Measurements from ENCODE around the gene TKTL1.

DNA sequence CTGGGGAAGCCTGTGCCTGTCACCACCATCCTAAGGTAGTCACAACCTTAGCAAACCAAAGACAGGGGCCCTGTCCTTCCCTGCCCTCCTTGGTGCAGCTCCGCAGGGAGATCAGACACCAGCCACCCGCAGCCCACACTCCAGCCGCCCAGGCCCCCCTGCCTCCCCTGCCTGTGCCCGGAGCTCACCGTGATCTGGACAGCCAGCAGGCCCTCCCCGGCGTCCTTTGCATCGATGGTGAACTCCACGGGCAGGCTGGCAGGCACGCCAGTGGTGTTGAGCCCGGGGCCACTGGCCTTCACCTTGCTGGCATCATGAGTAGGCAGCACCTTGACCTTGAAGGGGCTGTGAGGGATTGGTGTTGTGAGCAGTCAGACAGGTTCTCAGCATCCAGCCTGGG lies 62.4 kb downstream of the TKTL1 start:
- TF ChIP-seq, protein P1, sequence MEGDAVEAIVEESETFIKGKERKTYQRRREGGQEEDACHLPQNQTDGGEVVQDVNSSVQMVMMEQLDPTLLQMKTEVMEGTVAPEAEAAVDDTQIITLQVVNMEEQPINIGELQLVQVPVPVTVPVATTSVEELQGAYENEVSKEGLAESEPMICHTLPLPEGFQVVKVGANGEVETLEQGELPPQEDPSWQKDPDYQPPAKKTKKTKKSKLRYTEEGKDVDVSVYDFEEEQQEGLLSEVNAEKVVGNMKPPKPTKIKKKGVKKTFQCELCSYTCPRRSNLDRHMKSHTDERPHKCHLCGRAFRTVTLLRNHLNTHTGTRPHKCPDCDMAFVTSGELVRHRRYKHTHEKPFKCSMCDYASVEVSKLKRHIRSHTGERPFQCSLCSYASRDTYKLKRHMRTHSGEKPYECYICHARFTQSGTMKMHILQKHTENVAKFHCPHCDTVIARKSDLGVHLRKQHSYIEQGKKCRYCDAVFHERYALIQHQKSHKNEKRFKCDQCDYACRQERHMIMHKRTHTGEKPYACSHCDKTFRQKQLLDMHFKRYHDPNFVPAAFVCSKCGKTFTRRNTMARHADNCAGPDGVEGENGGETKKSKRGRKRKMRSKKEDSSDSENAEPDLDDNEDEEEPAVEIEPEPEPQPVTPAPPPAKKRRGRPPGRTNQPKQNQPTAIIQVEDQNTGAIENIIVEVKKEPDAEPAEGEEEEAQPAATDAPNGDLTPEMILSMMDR (conservative IDR thresholded peaks at IDR 0.05; ENCODE audit: low read length) = no peak
- no peak for TF ChIP-seq EZH2phosphoT487 (IDR thresholded peaks at IDR 0.05; ENCODE audit: borderline replicate concordance)
